ENCODE results near the gene TAC3.
"Not testable (repeated sequence)": the region's sequence is repeated elsewhere in the genome, so short reads cannot be mapped to it uniquely, and the experiment has no call there.

The TAC3 gene

GRCh38 chr12:57001448-57001906 is 14.9 kb downstream of the TAC3 start:
- DNase-seq, result peak; percentile 78

GRCh38 chr12:57000393-57000792 is 15.9 kb downstream of the TAC3 start:
- DNase-seq, result no peak

GRCh38 chr12:56999456-56999855 is 16.9 kb downstream of the TAC3 start:
- DNase-seq, result no peak

DNA sequence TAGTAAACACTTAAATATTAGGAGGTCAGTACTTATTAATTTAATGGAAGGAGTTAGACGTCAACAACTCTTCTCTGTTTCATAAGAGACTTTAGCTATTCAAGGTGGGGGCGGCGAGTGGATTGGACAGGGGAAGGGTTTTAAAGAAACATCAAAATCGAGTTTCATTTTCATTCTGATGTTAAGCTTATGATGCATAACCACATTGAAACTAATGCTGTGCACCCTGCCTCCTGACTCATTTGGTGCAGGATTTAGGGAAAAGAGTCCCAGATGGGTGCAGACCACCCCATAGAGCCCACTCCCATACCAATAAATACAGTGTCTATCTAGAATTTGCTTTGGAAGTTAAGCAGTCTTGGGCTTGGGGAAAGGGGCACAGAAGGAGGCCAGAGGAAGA is 17.3 kb downstream of the TAC3 start:
- peak; percentile 66 for DNase-seq

GRCh38 chr12:56998316-56998715 is 18.0 kb downstream of the TAC3 start:
- no peak for DNase-seq

DNA sequence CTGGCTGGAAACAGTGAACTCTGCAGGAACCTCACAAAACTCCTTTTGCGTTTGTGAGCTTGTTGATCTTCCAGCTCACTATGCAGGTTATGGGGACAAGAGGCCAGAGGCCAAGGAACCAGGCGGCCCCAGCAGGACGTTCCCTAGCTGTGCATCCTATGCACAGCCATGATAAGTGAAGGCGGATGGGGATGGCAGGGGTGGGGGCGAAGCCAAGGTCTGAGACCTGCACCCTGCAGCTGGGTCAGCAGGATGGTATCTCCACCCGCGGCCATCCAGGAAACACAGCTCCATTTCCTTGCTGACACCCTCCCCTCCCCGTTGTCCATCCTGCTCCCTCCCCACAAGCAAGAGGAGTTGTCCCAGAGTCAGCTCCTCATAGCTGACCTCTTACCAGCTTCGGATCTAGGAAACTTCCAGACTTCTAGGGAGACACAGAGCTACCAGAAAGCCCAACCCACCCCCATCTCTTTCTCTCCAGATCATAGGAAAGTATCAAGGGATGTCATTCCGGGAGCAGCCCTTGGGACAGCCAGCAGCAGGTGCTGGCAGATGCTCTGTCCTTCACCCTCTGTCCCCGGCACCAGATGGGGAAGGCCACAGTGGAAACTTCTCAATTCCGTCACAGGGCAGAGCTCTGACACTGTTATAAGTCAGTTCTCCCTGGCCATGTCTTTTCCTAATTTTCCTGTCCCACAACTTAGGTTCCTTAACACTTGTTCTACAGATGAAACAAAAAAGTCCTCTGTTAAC is 19.4 kb downstream of the TAC3 start:
- DNase-seq, result no peak

DNA sequence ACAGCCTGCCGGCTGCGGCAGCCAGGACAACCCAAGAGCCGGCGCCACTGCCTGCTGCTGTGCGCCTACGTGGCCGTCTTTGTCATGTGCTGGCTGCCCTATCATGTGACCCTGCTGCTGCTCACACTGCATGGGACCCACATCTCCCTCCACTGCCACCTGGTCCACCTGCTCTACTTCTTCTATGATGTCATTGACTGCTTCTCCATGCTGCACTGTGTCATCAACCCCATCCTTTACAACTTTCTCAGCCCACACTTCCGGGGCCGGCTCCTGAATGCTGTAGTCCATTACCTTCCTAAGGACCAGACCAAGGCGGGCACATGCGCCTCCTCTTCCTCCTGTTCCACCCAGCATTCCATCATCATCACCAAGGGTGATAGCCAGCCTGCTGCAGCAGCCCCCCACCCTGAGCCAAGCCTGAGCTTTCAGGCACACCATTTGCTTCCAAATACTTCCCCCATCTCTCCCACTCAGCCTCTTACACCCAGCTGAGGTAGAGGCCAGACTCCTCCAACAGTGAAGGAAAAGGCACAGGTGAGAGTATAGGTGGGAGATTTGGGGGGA is 20.3 kb downstream of the TAC3 start:
- no peak for DNase-seq

DNA sequence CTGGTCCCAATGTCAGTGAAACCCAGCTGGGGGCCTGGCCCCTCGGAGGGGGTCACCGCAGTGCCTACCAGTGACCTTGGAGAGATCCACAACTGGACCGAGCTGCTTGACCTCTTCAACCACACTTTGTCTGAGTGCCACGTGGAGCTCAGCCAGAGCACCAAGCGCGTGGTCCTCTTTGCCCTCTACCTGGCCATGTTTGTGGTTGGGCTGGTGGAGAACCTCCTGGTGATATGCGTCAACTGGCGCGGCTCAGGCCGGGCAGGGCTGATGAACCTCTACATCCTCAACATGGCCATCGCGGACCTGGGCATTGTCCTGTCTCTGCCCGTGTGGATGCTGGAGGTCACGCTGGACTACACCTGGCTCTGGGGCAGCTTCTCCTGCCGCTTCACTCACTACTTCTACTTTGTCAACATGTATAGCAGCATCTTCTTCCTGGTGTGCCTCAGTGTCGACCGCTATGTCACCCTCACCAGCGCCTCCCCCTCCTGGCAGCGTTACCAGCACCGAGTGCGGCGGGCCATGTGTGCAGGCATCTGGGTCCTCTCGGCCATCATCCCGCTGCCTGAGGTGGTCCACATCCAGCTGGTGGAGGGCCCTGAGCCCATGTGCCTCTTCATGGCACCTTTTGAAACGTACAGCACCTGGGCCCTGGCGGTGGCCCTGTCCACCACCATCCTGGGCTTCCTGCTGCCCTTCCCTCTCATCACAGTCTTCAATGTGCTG is 21.0 kb downstream of the TAC3 start:
- no peak for DNase-seq

DNA sequence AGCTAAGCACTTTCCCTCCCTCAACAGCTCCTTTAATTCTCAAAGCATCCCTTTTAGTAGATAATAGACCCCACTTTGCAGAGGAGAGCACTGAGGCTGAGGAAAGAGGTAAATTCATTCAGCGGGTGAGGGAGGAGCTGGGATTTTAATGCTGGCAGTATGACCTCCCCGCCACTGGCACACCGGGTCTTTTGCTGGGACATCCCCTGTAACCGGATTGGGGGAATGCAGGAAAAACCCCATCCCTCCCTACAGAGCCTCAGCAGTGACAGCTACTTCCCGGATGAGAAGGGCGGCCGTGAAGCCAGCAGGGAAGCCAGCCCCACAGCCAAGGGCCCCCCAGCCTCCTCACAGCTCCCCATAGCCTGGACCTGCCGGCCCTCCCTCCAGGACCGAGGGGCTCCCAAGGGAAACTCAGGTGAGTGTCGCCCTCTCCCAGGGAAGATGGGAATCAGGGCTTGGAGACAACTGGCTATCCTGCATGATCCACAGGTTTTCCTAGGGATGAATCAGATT is 22.0 kb downstream of the TAC3 start:
- DNase-seq, result no peak

DNA sequence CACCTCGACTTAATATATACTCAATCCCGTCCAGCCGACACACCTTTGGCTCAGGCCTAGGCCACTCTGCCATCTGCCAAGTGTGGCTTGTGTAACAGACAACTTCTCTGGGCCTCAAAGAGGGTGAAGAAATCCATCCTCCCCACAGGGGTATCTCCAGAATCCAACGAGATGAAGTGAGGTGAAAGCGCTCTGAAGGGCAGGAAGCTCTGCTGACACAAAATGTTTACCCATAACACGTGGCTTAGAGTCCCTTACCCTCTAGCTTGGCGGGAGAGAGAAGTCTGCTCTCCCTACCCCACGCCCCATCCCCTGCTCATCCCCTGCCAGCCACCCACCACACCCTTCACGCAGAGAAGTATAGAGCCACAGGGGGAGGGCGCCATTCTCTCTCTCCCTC is 23.0 kb downstream of the TAC3 start:
- DNase-seq, result no peak

GRCh38 chr12:56991319-56992246 is 24.7 kb downstream of the TAC3 start:
- no peak for DNase-seq

GRCh38 chr12:56990648-56991318 is 25.5 kb downstream of the TAC3 start:
- DNase-seq, result no peak

- DNase-seq, result no peak
Measured at GRCh38 chr12:56989861-56990610, 26.3 kb downstream of the TAC3 start.

- no peak for DNase-seq
Measured at GRCh38 chr12:56988207-56988739, 28.1 kb downstream of the TAC3 start.

GRCh38 chr12:56987551-56988053 is 28.7 kb downstream of the TAC3 start:
- DNase-seq, result peak; percentile 78

- no peak for DNase-seq
Measured at GRCh38 chr12:56987011-56987410, 29.3 kb downstream of the TAC3 start.

- not testable (repeated sequence) for DNase-seq
Measured at GRCh38 chr12:56985714-56986113, 30.6 kb downstream of the TAC3 start.

- DNase-seq, result no peak
Measured at GRCh38 chr12:56983386-56983785, 32.9 kb downstream of the TAC3 start.

DNA sequence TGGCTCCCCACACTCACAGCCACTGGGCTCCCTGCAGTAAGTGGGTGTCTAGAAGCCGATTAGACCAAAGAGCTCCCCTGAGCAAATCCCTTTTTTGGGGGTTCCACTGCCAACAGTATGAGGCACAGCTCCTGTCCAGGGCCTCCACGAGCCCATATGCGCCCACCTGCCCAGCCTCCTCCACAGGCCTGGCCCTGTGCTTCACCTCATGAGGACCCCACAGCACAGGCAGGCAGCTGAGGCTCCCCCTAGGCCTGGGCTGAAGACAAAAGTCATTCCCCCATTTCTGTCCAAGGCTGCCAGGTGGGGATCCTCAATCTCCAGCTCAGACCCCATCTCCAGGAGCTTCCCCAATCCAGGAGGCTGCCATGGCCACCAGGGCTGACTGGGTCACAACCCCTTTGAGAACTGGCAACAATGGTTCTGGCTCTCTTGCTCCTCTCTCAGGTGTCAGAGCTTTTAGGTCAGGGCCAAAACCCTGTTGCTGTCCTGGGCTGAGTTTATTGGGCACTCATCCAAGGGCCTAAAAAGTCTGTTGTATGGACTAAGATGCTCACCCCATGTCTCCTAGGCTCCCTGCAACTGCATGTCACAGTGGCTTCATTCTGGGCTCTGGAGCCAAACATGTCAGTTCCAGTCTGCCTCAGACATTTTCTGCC is 33.6 kb downstream of the TAC3 start:
- DNase-seq, result not testable (repeated sequence)

GRCh38 chr12:56980941-56981530 is 35.3 kb downstream of the TAC3 start:
- no peak for DNase-seq

All from stimulated activated CD4-positive, alpha-beta T cell treated with anti-CD3 and anti-CD28 coated beads, Interleukin-4, amount 100 ng/mL, for 24 hours (primary cell).